ENCODE results near the gene FAIM2.

DNA sequence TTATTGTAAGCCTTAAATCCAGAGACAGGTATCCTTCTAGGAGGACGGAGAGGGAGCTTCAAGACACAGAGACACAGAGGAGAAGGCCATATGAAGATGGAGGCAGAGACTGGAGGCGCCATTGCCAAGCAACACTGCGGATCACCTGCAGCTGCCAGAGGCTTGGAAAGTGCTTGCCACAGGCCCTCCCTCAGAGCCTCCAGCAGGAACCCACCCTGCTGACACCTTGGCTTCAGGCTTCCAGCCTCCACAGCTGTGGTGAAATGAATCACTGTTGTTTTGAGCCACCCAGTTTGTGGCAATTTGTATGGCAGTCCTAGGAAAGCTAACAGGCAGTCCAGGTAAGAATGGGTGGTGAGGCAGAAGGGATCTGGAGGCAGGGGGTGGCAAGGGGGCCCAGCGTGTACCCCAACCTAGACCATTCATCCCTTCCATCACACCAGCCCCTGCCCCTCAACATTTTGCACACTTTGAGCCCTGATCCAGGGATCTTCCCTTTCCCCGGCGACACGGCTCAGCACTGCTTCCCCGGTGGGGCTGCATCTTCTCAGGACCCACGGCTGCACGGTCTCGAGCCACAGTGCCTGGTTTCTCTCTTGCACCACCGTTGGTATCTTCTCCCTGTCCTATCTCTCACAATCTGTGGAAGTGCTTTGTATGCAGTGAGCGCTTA lies 38.5 kb downstream of the FAIM2 start:
- TF ChIP-seq EZH2phosphoT487 (IDR thresholded peaks at IDR 0.05; ENCODE audit: insufficient read depth, low read depth), result no peak
- no peak for TF ChIP-seq EZH2 (IDR thresholded peaks at IDR 0.05; ENCODE audit: insufficient read depth, poor library complexity, severe bottlenecking)

Data from GM23248 (cell line).